Activated T-helper 17 cell treated with anti-CD3 and anti-CD28 coated beads, Interleukin-2, amount 50 U/mL, for 72 hours (primary cell): ENCODE results near the gene CALHM1. TPM values are rescaled to one million over a fixed set of nuclear protein-coding genes. Genes with fewer than 3 reads are reported as not detected.
A peak's percentile ranks its signal among the peaks of the same experiment; 100 is the strongest.
"Not testable (repeated sequence)": the region's sequence is repeated elsewhere in the genome, so short reads cannot be mapped to it uniquely, and the experiment has no call there.

Experiments used
- ATAC-seq: fragments of 150-1000 bp; cut with Tn5 transposase; replicated peaks from 2 replicates; pipeline ENCODE4 v1.10.0; 2021; ENCODE audit warnings: mild to moderate bottlenecking, moderate library complexity
- H3K27ac Mint-ChIP-seq: one replicate; pipeline ENCODE4 v1.8.0; 2022; ENCODE audit warnings: mixed read lengths
- H3K27me3 Mint-ChIP-seq: one replicate; pipeline ENCODE4 v1.8.0; 2022; ENCODE audit warnings: mixed read lengths
- H3K36me3 Mint-ChIP-seq: one replicate; pipeline ENCODE4 v1.8.0; 2022; ENCODE audit warnings: low read depth, mild to moderate bottlenecking, mixed read lengths
- H3K4me1 Mint-ChIP-seq: one replicate; pipeline ENCODE4 v1.8.0; 2022; ENCODE audit warnings: mixed read lengths
- H3K4me3 Mint-ChIP-seq: one replicate; pipeline ENCODE4 v1.8.0; 2022; ENCODE audit warnings: mild to moderate bottlenecking, mixed read lengths
- H3K9me3 Mint-ChIP-seq: one replicate; pipeline ENCODE4 v1.8.0; 2022; ENCODE audit warnings: mixed read lengths
- total RNA-seq, 2 donors: library from RNA; stranded (reverse); gene quantifications; one replicate each; pipeline ENCODE4 v1.2.3, GENCODE V29; 2022

The CALHM1 gene
- total RNA-seq, 2 donors from 2014 or later = 0.11 TPM; not detected in 1

GRCh38 chr10:103442031-103442461, 16.7 kb downstream of the CALHM1 start:
- Mint-ChIP-seq H3K4me3 (no peak overlapping the region), H3K9me3 (no peaks in the 10 kb centered on the region), H3K4me1 (peaks cover 9% of the 10 kb centered on the region), H3K27ac (no peak overlapping the region), H3K36me3 (peaks cover 99% of the 10 kb centered on the region), H3K27me3 (no peaks in the 10 kb centered on the region)
- no peak for ATAC-seq

GRCh38 chr10:103441611-103442010, 17.1 kb downstream of the CALHM1 start:
- ATAC-seq = no peak
- H3K4me1 Mint-ChIP-seq = peaks cover 9% of the 10 kb centered on the region
- no peak overlapping the region for H3K4me3 Mint-ChIP-seq
- H3K9me3 Mint-ChIP-seq = no peaks in the 10 kb centered on the region
- peaks cover 99% of the 10 kb centered on the region for H3K36me3 Mint-ChIP-seq
- no peak overlapping the region for H3K27ac Mint-ChIP-seq
- H3K27me3 Mint-ChIP-seq = no peaks in the 10 kb centered on the region

- Mint-ChIP-seq H3K9me3 (no peaks in the 10 kb centered on the region), H3K27me3 (no peaks in the 10 kb centered on the region), H3K4me3 (no peak overlapping the region), H3K27ac (no peak overlapping the region), H3K4me1 (peaks cover 7% of the 10 kb centered on the region), H3K36me3 (peaks cover 99% of the 10 kb centered on the region)
- no peak for ATAC-seq
Observed at GRCh38 chr10:103441206-103441605, 17.5 kb downstream of the CALHM1 start.

GRCh38 chr10:103440416-103440815, 18.3 kb downstream of the CALHM1 start:
- no peak for ATAC-seq
- Mint-ChIP-seq H3K4me3 (no peak overlapping the region), H3K27me3 (no peaks in the 10 kb centered on the region), H3K36me3 (peaks cover 99% of the 10 kb centered on the region), H3K27ac (peak overlapping the region; percentile 75), H3K4me1 (peaks cover 5% of the 10 kb centered on the region), H3K9me3 (no peaks in the 10 kb centered on the region)

- Mint-ChIP-seq H3K4me1 (peaks cover 5% of the 10 kb centered on the region), H3K36me3 (peaks cover 99% of the 10 kb centered on the region), H3K9me3 (no peaks in the 10 kb centered on the region), H3K4me3 (no peak overlapping the region), H3K27me3 (no peaks in the 10 kb centered on the region), H3K27ac (peak overlapping the region; percentile 75)
- no peak for ATAC-seq
Observed at GRCh38 chr10:103439776-103440175, 18.9 kb downstream of the CALHM1 start.

GRCh38 chr10:103433858-103434257, 24.8 kb downstream of the CALHM1 start:
- no peak for ATAC-seq
- Mint-ChIP-seq H3K4me1 (peaks cover 8% of the 10 kb centered on the region), H3K9me3 (no peaks in the 10 kb centered on the region), H3K27ac (no peak overlapping the region), H3K36me3 (peaks cover 98% of the 10 kb centered on the region), H3K4me3 (no peak overlapping the region), H3K27me3 (no peaks in the 10 kb centered on the region)

GRCh38 chr10:103431902-103432301, 26.8 kb downstream of the CALHM1 start:
- Mint-ChIP-seq H3K36me3 (peaks cover 99% of the 10 kb centered on the region), H3K4me3 (no peak overlapping the region), H3K9me3 (no peaks in the 10 kb centered on the region), H3K4me1 (peaks cover 10% of the 10 kb centered on the region), H3K27me3 (no peaks in the 10 kb centered on the region), H3K27ac (peak overlapping the region; percentile 26)
- peak; percentile 38 for ATAC-seq

GRCh38 chr10:103429647-103430046, 29.1 kb downstream of the CALHM1 start:
- no peaks in the 10 kb centered on the region for H3K9me3 Mint-ChIP-seq
- peak overlapping the region; percentile 10 for H3K4me3 Mint-ChIP-seq
- H3K36me3 Mint-ChIP-seq = peaks cover 99% of the 10 kb centered on the region
- no peaks in the 10 kb centered on the region for H3K27me3 Mint-ChIP-seq
- peaks cover 10% of the 10 kb centered on the region for H3K4me1 Mint-ChIP-seq
- peak; percentile 76 for ATAC-seq
- peak overlapping the region; percentile 0 for H3K27ac Mint-ChIP-seq

GRCh38 chr10:103428989-103429643, 29.6 kb downstream of the CALHM1 start:
- no peaks in the 10 kb centered on the region for H3K9me3 Mint-ChIP-seq
- H3K4me3 Mint-ChIP-seq = peak overlapping the region; percentile 10

GRCh38 chr10:103427866-103428265, 30.8 kb downstream of the CALHM1 start:
- Mint-ChIP-seq H3K4me1 (peaks cover 10% of the 10 kb centered on the region), H3K4me3 (no peak overlapping the region), H3K27ac (no peak overlapping the region), H3K27me3 (no peaks in the 10 kb centered on the region), H3K9me3 (no peaks in the 10 kb centered on the region), H3K36me3 (peaks cover 100% of the 10 kb centered on the region)
- ATAC-seq = no peak

More at GRCh38 chr10:103428989-103429643, 29.6 kb downstream of the CALHM1 start:
- peaks cover 10% of the 10 kb centered on the region for H3K4me1 Mint-ChIP-seq
- no peaks in the 10 kb centered on the region for H3K27me3 Mint-ChIP-seq
- H3K36me3 Mint-ChIP-seq = peaks cover 100% of the 10 kb centered on the region
- H3K27ac Mint-ChIP-seq = peak overlapping the region; percentile 0
- peak; percentile 63 for ATAC-seq

- peaks cover 6% of the 10 kb centered on the region for H3K4me1 Mint-ChIP-seq
- H3K27me3 Mint-ChIP-seq = no peaks in the 10 kb centered on the region
- H3K4me3 Mint-ChIP-seq = no peak overlapping the region
- H3K27ac Mint-ChIP-seq = no peak overlapping the region
- peaks cover 97% of the 10 kb centered on the region for H3K36me3 Mint-ChIP-seq
- H3K9me3 Mint-ChIP-seq = no peaks in the 10 kb centered on the region
- no peak for ATAC-seq
Observed at GRCh38 chr10:103423748-103424147, 35.0 kb downstream of the CALHM1 start.

GRCh38 chr10:103419101-103419500, 39.6 kb downstream of the CALHM1 start:
- H3K4me3 Mint-ChIP-seq = no peak overlapping the region
- H3K36me3 Mint-ChIP-seq = peaks cover 97% of the 10 kb centered on the region
- no peaks in the 10 kb centered on the region for H3K27me3 Mint-ChIP-seq
- no peak overlapping the region for H3K27ac Mint-ChIP-seq
- H3K9me3 Mint-ChIP-seq = no peaks in the 10 kb centered on the region
- no peaks in the 10 kb centered on the region for H3K4me1 Mint-ChIP-seq
- no peak for ATAC-seq

GRCh38 chr10:103417601-103418000, 41.1 kb downstream of the CALHM1 start:
- H3K27ac Mint-ChIP-seq = peak overlapping the region; percentile 52
- no peak for ATAC-seq
- no peaks in the 10 kb centered on the region for H3K4me1 Mint-ChIP-seq
- H3K9me3 Mint-ChIP-seq = no peaks in the 10 kb centered on the region
- H3K36me3 Mint-ChIP-seq = peaks cover 97% of the 10 kb centered on the region
- H3K4me3 Mint-ChIP-seq = no peak overlapping the region
- H3K27me3 Mint-ChIP-seq = no peaks in the 10 kb centered on the region

GRCh38 chr10:103417148-103417469, 41.6 kb downstream of the CALHM1 start:
- not testable (repeated sequence) for H3K4me3 Mint-ChIP-seq, H3K9me3 Mint-ChIP-seq, H3K4me1 Mint-ChIP-seq, H3K27me3 Mint-ChIP-seq, ATAC-seq, H3K27ac Mint-ChIP-seq
- peaks cover 97% of the 10 kb centered on the region for H3K36me3 Mint-ChIP-seq

- Mint-ChIP-seq H3K4me3 (no peak overlapping the region), H3K9me3 (no peaks in the 10 kb centered on the region), H3K27ac (no peak overlapping the region), H3K27me3 (no peaks in the 10 kb centered on the region), H3K36me3 (peaks cover 99% of the 10 kb centered on the region), H3K4me1 (no peaks in the 10 kb centered on the region)
- ATAC-seq = peak; percentile 52
Observed at GRCh38 chr10:103416436-103417147, 42.1 kb downstream of the CALHM1 start.
